ENCODE measurements around the gene WDFY3.

The WDFY3 gene

DNA sequence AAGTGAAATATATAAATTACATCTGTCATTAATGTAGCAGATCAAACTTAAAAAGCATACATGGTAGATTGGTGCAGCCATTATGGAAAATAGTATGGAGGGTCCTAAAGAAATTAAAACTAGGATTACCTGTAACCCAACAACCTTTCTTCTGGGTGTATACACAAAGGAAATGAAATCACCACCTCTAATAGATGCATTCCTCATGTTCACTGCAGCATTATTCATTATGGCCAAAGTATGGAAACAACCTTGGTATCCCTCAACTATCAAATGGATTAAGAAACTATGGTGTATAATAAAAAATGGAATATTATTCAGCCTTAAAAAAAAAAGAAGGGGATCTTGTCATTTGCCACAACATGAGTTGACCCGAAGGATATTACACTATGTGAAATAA, 13.7 kb downstream of the WDFY3 start:
- no peak for DNase-seq (ENCODE audit: low read depth in 1 of 2, low spot score in 1 of 2)

DNA sequence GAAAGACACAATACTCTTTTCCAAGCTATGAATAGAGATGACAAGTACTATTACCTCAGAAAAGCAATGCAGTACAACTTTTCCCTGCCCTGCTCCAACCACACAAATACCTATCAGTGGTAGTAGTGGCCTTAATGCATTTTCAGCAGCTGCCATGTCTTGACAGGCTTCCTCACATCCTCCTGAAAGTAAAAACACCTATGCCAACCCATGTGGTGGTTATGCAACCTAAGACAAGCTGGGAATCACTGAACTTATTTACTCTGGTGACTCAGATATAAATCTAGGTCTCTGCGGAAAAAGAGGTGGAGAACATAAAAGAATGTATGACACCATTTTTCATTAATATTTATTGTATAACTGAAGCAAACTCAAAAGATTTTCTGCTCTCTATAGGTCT, 14.5 kb downstream of the WDFY3 start:
- DNase-seq (ENCODE audit: low read depth in 1 of 2, low spot score in 1 of 2): no peak

DNA sequence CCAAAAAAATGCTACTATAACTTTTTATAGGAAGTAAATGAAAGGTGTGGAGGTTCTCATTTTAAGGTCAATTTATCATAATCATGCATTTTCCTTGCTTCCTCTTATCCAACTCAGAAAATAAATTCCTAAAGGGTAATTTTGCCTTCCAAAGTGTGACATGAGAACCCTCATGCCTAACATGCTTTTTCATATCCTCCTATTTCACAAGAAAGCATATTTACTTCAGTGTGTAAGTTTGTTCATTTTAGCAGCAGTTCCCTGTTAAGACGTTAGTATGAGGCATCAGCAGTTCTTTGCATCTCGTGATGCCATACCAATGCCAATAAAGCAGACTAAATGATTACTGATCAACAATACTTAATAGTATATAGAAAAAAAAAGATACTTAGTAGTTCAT, 18.4 kb downstream of the WDFY3 start:
- DNase-seq (ENCODE audit: low read depth in 1 of 2, low spot score in 1 of 2): no peak

DNA sequence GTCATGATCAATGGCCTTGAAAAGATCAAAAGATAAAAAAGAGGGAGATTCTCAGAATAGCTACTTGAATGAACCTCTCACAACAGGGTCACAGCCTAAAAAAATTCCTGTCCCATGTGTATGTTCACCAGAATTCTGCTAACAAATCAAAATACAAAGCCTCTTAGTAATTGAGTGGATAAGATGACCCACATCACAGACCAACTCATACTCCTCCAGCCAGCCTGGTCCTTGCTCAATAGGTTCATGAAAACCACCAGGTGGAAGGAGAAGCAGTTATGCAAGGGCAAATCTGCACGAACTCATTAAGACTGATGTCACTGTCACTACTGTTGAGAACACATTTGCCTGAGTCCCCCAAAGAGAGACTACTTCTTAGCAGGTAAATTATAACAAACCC, 21.5 kb downstream of the WDFY3 start:
- no peak for DNase-seq (ENCODE audit: low read depth in 1 of 2, low spot score in 1 of 2)

DNA sequence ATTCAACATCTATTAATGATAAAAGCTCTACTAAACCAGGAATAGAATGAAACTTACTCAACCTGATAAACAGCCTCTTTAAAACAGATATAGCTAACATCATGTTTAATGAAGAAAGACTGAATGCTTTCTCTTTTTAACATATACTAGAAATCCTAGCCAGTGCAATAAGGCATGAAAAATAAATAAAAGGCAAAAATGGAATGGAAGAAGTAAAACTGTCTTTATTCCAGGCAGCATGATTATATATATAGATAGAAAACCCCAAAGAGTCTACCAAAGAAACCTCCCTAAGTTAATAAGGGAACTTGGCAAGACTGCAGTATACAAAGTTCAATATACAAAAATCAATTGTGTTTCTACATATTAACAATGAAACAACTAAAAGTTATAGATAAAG, 25.5 kb downstream of the WDFY3 start:
- no peak for DNase-seq (ENCODE audit: low read depth in 1 of 2, low spot score in 1 of 2)

DNA sequence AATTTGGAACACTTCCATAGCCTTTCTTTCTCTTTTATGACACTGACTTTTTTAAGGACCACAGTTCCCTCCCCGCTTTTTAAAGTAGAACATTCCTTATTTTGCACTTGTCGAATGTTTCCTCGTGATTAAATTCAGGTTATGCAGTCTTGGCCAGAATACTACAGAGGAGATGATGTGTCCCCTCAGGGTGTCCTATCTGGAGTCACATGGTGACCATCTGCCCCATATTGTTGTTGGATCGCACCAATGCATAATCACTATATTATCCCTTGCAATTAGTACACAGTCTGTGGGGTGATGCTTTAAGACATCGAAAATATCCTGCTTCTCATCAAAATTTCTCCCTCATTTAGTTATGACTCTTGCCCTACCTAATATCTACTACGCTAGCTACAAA, 27.4 kb downstream of the WDFY3 start:
- no peak for DNase-seq (ENCODE audit: low read depth in 1 of 2, low spot score in 1 of 2)

DNA sequence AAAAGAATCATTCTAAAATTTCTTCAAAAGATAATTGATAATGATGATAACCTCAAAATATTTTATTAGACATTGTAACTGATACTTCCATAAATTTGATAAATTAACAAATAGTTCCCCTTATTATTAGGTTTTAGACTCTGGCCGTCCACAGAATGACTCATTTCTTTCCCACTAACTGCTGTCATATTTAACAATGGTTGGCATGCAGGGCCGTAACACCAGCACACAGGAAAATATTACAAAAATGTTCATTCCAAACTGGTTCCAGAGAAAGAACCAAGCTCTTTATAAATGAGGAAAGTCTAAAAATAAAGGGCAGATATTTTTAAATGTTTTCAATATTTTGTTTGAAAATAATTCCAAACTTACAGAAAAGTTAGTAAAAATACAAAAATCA, 28.2 kb downstream of the WDFY3 start:
- no peak for DNase-seq (ENCODE audit: low read depth in 1 of 2, low spot score in 1 of 2)

DNA sequence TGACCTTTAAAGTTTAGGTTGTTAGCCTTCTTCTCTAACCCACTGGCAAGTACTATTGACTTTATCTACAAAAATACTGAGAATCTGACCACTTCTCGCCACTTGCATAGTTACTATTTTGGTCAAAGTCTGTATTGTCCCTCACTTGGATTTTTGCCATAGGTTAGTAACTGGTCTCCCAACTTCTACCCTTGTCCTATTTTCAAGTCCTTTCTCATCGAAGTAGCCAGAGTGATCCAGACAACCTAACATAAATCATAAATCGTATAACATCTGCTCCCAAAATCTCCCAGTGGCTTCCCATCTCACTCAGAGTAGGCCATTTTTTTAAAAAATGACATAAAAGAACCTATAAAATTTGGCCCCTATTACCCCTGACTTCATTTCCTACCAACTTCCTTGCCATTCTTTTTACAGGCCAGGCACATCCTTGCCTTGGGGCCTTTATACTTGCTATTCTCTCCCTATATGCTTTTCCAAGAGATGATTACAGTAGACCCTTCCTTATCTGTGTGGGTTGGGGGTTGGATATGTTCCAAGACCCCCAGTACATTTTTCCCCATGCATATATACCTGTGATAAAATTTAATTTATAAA, 29.0 kb downstream of the WDFY3 start:
- no peak for DNase-seq (ENCODE audit: low read depth in 1 of 2, low spot score in 1 of 2)

DNA sequence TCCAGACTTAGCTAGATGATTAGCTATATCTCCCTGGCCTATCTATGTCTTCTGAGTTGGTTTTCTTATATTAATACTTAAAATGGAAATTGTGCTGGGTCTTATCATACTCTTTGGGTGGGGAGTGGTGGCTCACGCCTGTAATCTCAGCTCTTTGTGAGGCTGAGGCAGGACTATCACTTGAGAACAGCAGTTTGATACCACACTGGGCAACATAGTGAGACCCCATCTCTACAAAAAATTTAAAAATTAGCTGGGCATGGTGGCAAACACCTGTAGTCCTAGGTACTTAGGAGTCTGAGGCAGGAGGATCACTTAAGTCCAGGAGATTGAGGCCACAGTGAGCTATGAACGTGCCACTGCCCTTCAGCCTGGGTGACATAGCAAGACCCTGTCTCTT, 30.4 kb downstream of the WDFY3 start:
- no peak for DNase-seq (ENCODE audit: low read depth in 1 of 2, low spot score in 1 of 2)

DNA sequence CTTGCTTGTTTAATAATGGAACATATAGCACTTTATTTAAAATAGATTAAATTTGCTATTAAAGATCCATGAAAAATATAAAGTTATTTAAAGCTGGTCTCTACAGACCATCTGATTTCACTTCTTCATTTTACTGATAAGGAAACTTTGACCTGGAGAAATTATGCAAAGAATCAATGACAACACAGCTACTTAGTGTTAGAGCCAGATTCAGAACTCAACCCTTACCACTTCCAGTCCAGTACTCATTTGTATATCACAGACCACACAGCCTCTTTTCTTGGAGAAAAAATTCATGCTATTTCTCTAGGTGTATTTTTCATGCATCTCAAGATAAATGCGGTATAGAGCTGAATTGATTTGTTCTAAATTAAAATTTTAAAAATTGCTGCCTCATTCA, 34.0 kb downstream of the WDFY3 start:
- DNase-seq (ENCODE audit: low read depth in 1 of 2, low spot score in 1 of 2): no peak

DNA sequence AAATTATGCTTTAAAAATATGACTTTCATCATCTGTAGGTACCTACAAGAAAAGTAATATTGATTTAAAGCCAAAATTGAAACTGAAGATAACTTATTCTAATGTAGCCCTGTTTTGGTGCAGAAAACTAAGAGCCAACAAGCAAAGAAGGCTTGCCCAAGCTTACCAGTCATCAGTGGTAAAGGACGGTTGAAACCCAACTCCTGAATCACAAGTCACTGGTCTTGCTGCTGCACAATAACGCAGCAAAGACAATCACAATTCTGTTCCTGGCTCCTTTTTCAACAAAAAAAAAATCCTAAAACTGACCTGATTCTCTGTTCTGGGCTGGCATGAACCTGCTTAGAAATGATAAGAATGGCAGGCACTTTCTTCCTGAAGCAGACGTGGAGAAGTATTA, 34.5 kb downstream of the WDFY3 start:
- no peak for DNase-seq (ENCODE audit: low read depth in 1 of 2, low spot score in 1 of 2)

DNA sequence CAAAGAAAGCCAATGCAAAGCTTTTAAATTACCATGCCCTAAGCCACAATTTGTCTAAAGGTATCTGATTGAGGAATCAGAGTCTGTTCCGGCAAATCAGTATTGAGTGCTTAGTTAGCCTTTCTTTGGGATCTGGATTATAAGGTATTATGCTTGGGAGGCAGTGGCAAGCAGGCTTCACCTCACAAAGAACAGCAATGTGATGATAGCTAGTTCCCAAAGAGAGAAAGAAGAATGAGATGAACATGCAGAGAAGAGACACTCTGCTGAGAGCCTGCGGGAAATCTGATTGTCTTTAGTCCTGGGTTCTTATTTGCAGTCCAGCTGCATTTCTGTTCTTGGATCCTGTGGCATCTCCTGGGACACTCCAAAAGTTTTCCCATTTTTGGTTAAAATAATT, 35.2 kb downstream of the WDFY3 start:
- DNase-seq (ENCODE audit: low read depth in 1 of 2, low spot score in 1 of 2): no peak

DNA sequence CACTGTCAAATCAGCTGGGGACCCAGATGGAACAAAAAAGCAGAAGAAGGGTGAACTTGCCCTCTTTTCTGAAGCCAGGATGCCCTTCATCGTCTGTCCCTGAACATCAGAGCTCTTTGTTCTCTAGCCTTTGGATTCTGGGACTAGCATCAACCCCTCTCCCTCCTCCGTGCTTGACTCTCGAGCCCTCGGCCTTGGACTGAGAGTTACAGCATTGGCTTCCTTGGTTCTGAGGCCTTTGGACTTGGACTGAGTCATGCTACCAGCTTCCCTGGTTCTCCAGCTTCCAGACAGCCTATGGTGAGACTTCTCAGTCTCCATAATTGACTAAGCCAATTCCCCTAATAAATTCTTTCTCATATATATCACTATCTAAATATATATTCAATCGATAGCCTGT, 38.4 kb downstream of the WDFY3 start:
- DNase-seq (ENCODE audit: low read depth in 1 of 2, low spot score in 1 of 2): no peak

DNA sequence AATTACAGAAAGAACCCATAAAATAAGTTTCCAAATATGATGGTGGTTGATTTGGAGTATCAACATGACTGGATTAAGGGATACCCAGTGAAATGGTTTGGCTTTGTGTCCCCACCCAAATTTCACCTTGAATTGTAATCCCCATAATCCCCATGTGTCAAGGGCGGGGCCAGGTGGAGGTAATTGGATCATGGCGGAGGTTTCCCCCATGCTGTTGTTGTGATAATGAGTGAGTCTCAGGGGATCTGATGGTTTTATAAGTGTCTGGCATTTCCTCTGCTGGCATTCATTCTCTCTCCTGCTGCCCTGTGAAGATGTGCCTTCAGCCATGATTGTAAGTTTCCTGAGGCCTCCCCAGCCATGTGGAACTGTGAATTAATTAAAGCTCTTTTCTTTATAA, 39.1 kb downstream of the WDFY3 start:
- DNase-seq (ENCODE audit: low read depth in 1 of 2, low spot score in 1 of 2): no peak

DNA sequence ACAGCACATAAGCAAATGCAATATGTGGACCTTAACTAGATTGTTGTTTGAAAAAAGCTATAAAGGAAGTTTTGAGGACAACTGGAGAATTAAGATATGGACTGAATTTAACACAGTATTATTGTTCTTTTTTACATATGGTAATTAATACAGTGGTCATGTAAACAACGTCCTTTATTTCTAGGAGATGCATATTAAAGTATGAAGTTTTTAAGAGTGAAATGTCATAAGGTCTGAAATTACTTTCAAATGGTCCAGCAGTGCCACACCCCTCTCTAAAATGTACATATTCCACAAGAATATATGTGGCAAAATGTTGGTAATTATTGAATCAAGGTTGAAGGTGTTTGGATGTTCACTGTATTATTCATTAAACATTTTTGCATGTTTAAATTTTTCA, 40.9 kb downstream of the WDFY3 start:
- no peak for DNase-seq (ENCODE audit: low read depth in 1 of 2, low spot score in 1 of 2)

DNA sequence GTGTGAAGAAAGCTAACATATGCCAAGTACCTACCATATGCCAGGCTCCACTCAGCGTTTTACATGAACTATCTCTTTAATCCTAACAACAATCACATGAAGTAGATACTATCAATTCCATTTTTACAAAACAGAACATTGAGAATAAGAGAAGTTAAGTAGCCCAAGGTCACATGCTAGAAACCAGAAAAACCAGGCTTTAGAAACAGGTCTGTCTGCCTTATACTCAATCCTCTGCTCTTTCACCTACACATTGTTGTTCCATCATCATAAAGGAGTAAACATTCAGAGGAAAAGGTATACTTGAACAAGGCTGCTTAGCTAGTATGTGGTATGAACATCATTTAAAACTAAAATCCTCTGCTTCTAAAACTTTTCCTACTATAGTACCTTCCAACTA, 42.1 kb downstream of the WDFY3 start:
- no peak for DNase-seq (ENCODE audit: low read depth in 1 of 2, low spot score in 1 of 2)

DNA sequence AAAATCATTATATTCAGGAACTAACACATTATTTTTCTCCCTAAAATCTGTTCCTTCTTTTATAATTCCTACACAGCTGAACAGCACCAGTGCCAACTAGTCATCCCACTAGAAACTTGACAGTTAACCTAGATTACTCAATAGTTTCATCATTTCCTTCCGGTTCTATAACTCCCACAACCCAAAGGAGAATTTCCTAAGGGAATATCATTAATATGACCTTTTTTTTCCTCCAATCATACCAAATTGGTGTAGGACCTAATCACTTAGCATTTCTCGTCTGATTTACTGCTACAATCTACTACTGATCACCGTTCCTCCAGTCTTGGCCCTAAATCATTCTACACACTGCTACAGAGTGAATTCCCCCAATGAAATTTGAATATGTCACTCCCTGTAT, 45.9 kb downstream of the WDFY3 start:
- DNase-seq (ENCODE audit: low read depth in 1 of 2, low spot score in 1 of 2): no peak

DNA sequence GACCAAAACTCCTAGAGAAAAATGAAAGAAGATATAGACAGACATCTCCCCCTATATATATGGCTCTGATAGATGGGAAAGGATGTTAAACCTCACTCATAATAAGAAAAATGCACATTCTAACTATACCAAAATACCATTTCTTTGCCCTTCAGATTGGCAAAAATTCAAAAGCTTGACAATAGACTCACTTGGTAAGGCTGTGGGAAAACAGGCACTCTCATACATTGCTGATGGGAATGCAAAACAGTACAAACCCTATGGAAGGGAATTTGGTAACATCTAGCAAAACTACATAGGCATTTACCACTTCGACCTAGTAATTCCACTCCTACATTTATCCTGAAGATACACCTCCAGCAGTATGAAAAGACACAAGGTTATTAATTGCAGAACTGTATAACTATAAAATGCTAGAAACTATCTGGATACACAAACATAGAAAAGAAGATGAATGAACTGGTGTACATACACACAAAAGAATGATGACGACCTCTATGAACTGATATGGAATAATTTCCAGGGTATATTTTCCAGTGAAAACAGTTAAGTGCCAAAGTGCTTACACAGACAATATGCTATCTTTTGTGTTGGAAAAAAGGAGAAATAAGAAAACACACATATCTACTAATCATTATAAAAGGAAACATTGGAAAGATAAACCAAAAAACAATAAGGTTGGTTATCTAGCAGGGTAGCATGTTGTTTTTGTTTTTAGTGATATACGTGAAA, 48.5 kb downstream of the WDFY3 start:
- DNase-seq (ENCODE audit: low read depth in 1 of 2, low spot score in 1 of 2): no peak

DNA sequence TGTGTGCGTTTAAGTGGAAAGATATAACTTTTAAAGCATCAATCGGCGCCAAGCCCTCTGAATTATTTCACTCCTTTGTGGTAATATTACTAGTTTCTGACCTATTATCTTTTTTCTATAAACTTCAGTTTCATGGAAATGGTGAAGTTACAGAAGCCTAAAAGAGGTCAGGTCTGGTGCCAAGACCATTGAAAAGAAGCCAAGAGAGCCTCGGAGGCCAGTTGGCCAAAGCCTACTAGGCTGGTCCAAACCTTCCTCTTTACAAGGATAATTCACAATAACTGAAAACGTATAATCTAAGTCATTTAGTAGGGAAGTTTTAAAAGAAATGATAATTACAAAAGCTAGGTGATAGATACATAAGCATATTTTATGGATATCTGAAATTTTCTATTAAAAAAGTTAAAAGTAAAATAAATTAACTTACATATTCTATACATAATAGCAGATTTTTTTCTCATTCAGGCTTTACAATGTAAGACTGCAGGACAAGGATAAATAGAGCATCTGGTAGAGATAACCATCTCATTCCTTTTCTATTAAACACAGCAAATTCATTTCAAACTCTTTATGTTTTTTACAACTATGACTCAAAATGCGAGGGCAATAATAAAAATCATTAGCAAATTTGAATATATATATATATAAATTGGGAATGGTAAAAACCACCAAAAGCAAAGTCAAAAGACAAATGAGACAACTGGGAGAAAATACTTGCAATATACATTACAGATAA, 49.2 kb downstream of the WDFY3 start:
- no peak for DNase-seq (ENCODE audit: low read depth in 1 of 2, low spot score in 1 of 2)

DNA sequence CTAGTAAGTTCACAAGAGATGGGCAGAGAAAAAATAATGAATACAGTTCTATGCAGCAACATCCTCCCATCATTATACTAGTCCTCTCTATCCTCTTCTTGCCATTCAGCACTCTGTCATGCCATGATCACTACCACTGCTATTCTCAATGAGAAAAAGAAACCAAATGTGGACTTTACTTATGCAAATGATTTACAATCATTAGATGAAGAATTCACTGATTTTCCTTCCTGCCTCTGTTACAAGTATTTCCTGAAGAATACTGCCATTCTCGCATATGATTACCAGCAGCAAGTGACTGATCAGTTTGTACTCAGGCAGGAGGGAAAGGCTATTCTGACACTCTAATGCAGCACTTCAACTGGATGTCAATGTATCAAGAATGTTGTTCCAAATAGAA, 50.3 kb downstream of the WDFY3 start:
- DNase-seq (ENCODE audit: low read depth in 1 of 2, low spot score in 1 of 2): no peak

DNA sequence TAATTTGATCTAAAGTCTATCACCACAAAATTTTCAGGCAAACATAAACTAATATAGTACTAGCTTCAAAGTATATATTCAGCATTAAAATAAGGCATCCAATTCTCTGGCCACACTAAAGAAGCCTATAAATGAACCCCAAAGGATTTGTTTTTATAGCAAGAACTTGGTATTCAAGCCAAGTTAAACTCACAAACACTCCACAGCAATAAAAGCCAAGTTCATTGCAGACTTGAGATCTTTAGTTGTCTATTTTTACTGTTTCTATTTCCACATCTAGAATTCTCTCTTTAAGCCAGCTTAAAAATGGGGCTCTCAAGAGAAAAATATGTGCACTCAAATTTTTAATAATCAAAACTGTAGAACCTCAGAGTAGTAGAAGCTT, 51.1 kb downstream of the WDFY3 start:
- no peak for DNase-seq (ENCODE audit: low read depth in 1 of 2, low spot score in 1 of 2)

DNA sequence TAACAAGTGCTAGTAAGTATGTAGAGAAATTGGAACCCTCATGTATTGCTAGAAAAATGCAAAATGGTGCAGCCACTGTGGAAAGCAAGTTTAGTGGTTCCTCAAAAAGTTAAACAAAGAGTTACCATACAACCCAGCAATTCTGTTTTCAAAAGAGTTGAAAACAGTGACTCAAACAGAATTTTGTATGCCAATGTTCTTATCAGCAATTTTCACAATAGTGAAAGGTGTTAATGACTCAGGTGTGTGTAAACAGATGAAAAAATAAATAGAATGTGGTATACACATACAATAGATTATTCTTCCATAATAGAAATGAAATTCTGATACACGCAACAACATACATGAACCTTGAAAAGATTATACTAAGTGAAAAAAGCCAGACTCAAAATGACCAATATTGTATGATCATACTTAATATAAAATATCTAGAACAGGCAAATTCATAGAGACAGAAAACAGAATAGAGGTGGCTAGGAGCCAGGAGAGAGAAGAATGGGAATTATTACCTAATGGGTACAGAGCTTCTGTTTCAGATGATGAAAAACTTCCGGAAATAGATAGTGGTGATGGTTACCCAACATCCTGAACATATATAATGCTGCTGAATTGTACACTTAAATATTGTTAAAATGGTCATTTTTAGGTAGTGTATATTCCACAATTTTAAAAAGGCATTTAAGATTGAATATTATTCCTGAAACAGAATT, 51.6 kb downstream of the WDFY3 start:
- DNase-seq (ENCODE audit: low read depth in 1 of 2, low spot score in 1 of 2): no peak

All from activated T-helper 1 cell treated with anti-CD3 and anti-CD28 coated beads, Interleukin-2, amount 50 U/mL, for 16 hours (primary cell).